ENCODE data around the gene GLIS1. TPM values are rescaled to one million over a fixed set of nuclear protein-coding genes. Genes with fewer than 3 reads are reported as not detected.

Gene GLIS1
- polyA plus RNA-seq, 1 donor from 2014 or later = not detected

DNA sequence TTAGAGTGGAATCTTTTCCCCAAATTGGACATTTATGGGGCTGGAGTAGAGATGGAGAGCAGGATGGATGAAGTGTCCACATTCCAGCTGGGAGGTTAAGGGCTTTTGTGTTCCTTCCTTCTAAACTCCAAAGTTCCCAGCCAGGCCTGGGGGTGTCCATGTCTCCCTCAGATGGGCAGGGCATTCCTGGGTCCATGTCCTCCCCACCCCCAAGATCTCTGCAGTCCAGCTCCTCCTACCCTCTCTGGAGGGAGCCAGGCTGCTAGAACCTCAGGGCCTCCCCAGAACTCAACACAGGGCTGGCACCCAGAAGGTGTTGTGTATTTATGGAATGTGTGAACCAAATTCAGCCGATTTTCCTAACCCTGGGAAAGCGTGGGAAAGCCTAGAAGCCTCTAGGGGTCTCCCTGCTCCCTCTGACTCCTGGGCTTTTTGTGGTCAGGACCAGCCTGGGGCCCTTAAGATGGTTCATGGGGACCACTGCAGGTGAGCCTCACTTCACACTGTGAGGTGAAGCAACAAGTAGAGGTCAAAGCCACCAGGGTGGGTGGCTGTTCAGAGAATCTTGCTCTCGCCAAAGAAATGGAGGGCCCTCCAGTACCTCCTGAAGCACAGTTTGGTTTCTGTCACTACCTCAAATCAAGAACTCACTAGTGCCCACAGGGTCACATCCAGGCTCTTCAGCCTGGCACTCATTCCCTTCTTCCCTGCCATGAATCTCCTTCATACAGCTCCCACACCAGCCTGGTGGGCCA, 54.8 kb downstream of the GLIS1 start:
- Histone ChIP-seq H3K79me2 (replicated peaks; ENCODE audit: insufficient read depth, low read length) (no peaks in the 10 kb centered on the region), H3F3A (ENCODE audit: insufficient read depth, low read length, poor library complexity, severe bottlenecking) (no peaks in the 10 kb centered on the region), H3K9ac (ENCODE audit: low read length) (no peak overlapping the region), H3K27me3 (ENCODE audit: insufficient read depth, low read depth, low read length) (no peaks in the 10 kb centered on the region), H4K20me1 (ENCODE audit: insufficient read depth) (no peaks in the 10 kb centered on the region), H3K27ac (ENCODE audit: low read length) (no peak overlapping the region), H3K4me2 (ENCODE audit: low read length) (no peak overlapping the region), H3K36me3 (ENCODE audit: insufficient read depth, low read length) (no peaks in the 10 kb centered on the region), H3K9me3 (ENCODE audit: low read length) (no peaks in the 10 kb centered on the region), H3K9me2 (ENCODE audit: insufficient read depth, low read length) (no peaks in the 10 kb centered on the region), H3K4me3 (ENCODE audit: low read length) (no peak overlapping the region), H2AFZ (ENCODE audit: low read depth, low read length) (no peak overlapping the region)
- TF ChIP-seq CTCF (IDR thresholded peaks at IDR 0.05; ENCODE audit: poor library complexity, severe bottlenecking) (no peak), RAD21 (conservative IDR thresholded peaks at IDR 0.05) (no peak), EP300 (conservative IDR thresholded peaks at IDR 0.05; ENCODE audit: poor library complexity, severe bottlenecking) (no peak), SMC3 (conservative IDR thresholded peaks at IDR 0.05; ENCODE audit: poor library complexity) (no peak), MXI1 (conservative IDR thresholded peaks at IDR 0.05; ENCODE audit: poor library complexity, severe bottlenecking) (no peak), TAF1 (IDR thresholded peaks at IDR 0.05; ENCODE audit: low read depth) (no peak), EZH2 (IDR thresholded peaks at IDR 0.05; ENCODE audit: borderline replicate concordance, insufficient read depth, low read length, poor library complexity, severe bottlenecking) (no peak), POLR2AphosphoS5 (IDR thresholded peaks at IDR 0.05) (no peak)

DNA sequence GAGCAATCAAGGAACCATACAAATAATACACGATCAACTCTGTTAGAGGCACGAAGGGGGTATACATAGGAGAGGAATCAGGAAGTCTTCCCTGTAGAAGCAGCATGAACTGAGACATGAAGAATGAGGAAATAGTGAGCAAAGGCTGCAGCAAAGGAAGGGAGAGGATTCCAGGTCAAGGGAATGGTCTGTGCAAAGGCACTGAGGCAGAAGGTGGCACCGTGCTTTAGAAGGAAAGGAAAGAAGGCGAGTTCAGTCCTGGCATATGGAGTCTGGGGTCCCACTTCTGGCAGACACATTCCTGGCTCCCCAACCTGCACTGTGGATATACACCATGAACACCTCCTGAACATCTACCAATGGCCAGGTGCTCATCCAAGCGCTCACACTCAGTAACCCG, 56.1 kb downstream of the GLIS1 start:
- no peaks in the 10 kb centered on the region for H3F3A ChIP-seq (ENCODE audit: insufficient read depth, low read length, poor library complexity, severe bottlenecking)
- no peaks in the 10 kb centered on the region for H4K20me1 ChIP-seq (ENCODE audit: insufficient read depth)
- H3K79me2 ChIP-seq (replicated peaks; ENCODE audit: insufficient read depth, low read length) = no peaks in the 10 kb centered on the region
- H3K27ac ChIP-seq (ENCODE audit: low read length) = no peak overlapping the region
- no peak overlapping the region for H3K9ac ChIP-seq (ENCODE audit: low read length)
- no peaks in the 10 kb centered on the region for H3K9me2 ChIP-seq (ENCODE audit: insufficient read depth, low read length)
- no peak overlapping the region for H3K4me3 ChIP-seq (ENCODE audit: low read length)
- H3K9me3 ChIP-seq (ENCODE audit: low read length) = no peaks in the 10 kb centered on the region
- TF ChIP-seq SMC3 (conservative IDR thresholded peaks at IDR 0.05; ENCODE audit: poor library complexity) (no peak), REST (IDR thresholded peaks at IDR 0.05; ENCODE audit: borderline replicate concordance) (no peak), RAD21 (conservative IDR thresholded peaks at IDR 0.05) (no peak), CTCF (IDR thresholded peaks at IDR 0.05; ENCODE audit: poor library complexity, severe bottlenecking) (no peak)
- H3K27me3 ChIP-seq (ENCODE audit: insufficient read depth, low read depth, low read length) = no peaks in the 10 kb centered on the region
- no peak overlapping the region for H3K4me2 ChIP-seq (ENCODE audit: low read length)
- H2AFZ ChIP-seq (ENCODE audit: low read depth, low read length) = no peak overlapping the region
- no peaks in the 10 kb centered on the region for H3K36me3 ChIP-seq (ENCODE audit: insufficient read depth, low read length)

Measured in neural cell (in vitro differentiated cells).